Stomach smooth muscle (tissue), 2 donors: Measurements from ENCODE around the gene C6orf141.

Experiments
- H3K27ac ChIP-seq: one replicate; pipeline ENCODE4 v1.7.0; 2013; ENCODE audit warnings: mild to moderate bottlenecking, low read length, inconsistent platforms
- H3K27me3 ChIP-seq, 2 donors: one replicate each; pipeline ENCODE4 v1.7.0; 2013; ENCODE audit warnings: low read length in 2 of 2; ENCODE audit not compliant: insufficient read depth in 2 of 2, control insufficient read depth in 1 of 2
- H3K36me3 ChIP-seq, 2 donors: one replicate each; pipeline ENCODE4 v1.7.0; 2013; ENCODE audit warnings: low read length in 2 of 2; ENCODE audit not compliant: control insufficient read depth in 2 of 2, insufficient read depth in 2 of 2
- H3K4me1 ChIP-seq: one replicate; pipeline ENCODE4 v1.7.0; 2013; ENCODE audit warnings: low read length; ENCODE audit not compliant: control insufficient read depth, insufficient read depth
- H3K4me3 ChIP-seq, 2 donors: one replicate each; pipeline ENCODE4 v1.7.0; 2013; ENCODE audit warnings: low read length in 2 of 2
- H3K9ac ChIP-seq, 2 donors: one replicate each; pipeline ENCODE4 v1.7.0; 2013; ENCODE audit warnings: low read length in 2 of 2, mild to moderate bottlenecking in 1 of 2
- H3K9me3 ChIP-seq, 2 donors: one replicate each; pipeline ENCODE4 v1.7.0; 2013; ENCODE audit warnings: low read length in 2 of 2; ENCODE audit not compliant: control insufficient read depth in 2 of 2
- donor health status: healthy.
- donor health status: Pancreatic carcinoma.

Gene C6orf141

GRCh38 chr6:49540614-49541013 is 9.9 kb upstream of the C6orf141 start:
- Histone ChIP-seq H3K9ac (no peak overlapping the region), H3K36me3 (no peaks in the 10 kb centered on the region), H3K27me3 (no peaks in the 10 kb centered on the region), H3K27ac (no peak overlapping the region), H3K4me1 (no peaks in the 10 kb centered on the region), H3K4me3 (no peak overlapping the region), H3K9me3 (no peaks in the 10 kb centered on the region)

DNA sequence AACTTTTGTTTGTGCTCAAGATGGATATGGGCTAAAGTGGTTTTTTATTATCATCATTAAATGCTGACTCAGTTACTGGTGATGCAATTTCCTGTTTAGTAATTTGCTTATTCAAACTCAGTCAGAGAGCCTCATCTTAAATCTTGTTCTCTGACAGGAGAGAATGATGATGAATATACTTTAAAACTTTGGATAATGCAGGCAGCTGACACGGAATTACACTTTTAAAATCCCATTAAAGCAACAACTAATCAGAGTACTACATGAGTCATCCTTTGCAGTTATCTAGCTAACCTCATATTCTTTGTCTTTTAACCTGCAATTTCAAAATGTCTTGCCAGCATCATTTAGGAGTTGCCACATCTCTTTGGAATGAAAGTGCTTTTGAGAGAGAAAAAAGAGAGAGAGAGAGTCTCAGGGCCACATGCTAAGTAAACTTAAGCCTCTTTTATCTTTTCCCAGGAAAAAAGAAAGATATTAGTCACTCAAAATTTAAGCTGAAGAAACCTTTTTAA is 9.2 kb upstream of the C6orf141 start:
- Histone ChIP-seq H3K36me3 (no peaks in the 10 kb centered on the region), H3K9me3 (no peaks in the 10 kb centered on the region), H3K27ac (no peak overlapping the region)

DNA sequence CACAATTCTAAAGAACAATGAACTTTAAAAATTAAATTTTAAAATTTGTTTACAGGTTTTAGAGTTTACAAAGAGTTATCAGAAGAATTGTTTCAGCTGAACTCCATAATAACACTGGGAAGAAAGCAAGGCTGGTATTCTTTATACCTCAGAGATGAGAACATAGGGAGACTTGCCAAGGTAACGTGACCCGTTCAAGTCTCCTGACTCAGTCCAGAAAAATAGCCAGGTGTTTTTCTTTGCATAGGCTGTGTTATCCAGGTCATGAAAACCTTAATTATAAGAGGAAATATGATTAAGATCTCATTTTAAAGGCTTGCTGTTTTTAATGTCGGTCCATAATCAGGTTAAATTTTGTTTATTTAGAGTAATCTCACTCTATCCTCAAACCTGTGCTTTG is 8.5 kb upstream of the C6orf141 start:
- H3K27me3 ChIP-seq, result no peaks in the 10 kb centered on the region
- H3K9me3 ChIP-seq, result no peaks in the 10 kb centered on the region
- no peak overlapping the region for H3K27ac ChIP-seq
- no peak overlapping the region for H3K4me3 ChIP-seq
- H3K36me3 ChIP-seq, result no peaks in the 10 kb centered on the region
- H3K9ac ChIP-seq, result no peak overlapping the region
- no peaks in the 10 kb centered on the region for H3K4me1 ChIP-seq

More for the DNA sequence above, 9.2 kb upstream of the C6orf141 start:
- H3K27me3 ChIP-seq, result no peaks in the 10 kb centered on the region
- H3K9ac ChIP-seq, result no peak overlapping the region
- no peak overlapping the region for H3K4me3 ChIP-seq
- H3K4me1 ChIP-seq, result no peaks in the 10 kb centered on the region

DNA sequence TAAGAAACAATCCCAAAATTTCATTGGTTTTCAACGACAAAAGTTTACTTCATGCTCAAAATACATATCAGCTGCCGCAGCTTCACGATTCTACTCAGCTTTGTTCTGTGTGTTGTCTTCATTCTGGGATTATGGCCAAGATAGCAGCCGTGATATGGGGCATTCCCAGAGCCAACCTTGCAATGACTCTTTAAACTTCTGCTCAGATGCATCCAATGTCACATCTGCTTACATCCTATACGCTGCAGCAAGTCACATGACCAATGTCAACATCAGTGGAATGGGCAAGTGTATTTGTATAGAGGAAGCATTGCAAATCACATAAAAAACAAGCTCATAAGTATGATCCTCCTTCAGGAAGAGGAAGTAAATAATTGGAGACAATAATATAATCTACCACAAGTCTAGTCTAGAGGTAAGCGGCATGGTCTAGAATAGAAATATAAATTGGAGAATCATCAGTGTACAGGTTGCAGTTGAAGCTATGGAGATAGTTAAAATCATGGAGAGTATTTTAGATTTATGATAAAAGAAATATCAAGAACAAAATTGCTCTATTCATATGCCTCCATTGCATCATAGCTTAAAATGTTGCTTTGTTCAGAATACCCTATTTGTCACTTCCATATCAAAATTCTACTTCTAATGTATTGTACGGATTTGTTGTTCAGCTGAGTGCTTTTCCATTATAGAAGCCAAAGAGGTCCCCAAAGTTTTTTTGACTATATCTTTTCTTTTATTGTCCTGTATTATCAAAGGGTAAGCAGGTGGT is 7.2 kb upstream of the C6orf141 start:
- Histone ChIP-seq H3K9me3 (no peaks in the 10 kb centered on the region), H3K4me3 (no peak overlapping the region), H3K36me3 (no peaks in the 10 kb centered on the region), H3K27me3 (no peaks in the 10 kb centered on the region), H3K27ac (no peak overlapping the region), H3K9ac (no peak overlapping the region), H3K4me1 (no peaks in the 10 kb centered on the region)

DNA sequence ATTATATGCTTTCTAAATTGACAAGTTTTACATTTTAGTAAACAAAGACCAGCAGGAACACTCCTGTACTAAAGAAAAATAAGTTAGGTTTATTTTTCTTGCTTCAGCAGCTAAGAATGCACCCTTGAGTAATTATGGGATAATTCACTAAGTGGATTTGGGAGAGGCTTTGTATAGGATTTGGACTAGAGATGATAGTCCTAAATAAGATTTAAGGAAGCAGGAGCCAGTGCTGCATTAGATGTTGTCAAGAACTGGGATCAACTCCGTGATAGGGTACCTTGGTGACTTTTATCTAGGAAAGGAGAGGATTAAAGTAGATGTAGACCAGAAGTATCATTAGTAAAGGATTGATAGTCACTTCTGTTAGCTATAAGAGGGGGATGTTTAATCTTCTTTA is 4.1 kb upstream of the C6orf141 start:
- H3K4me3 ChIP-seq, result no peak overlapping the region
- H3K27me3 ChIP-seq, result peaks cover 14 to 15% of the 10 kb centered on the region in 2 donors
- H3K9ac ChIP-seq, result no peak overlapping the region
- no peaks in the 10 kb centered on the region for H3K9me3 ChIP-seq
- no peak overlapping the region for H3K27ac ChIP-seq
- peaks cover 11% of the 10 kb centered on the region for H3K4me1 ChIP-seq
- no peaks in the 10 kb centered on the region for H3K36me3 ChIP-seq

- Histone ChIP-seq H3K9ac (no peak overlapping the region), H3K4me3 (no peak overlapping the region), H3K4me1 (peaks cover 13% of the 10 kb centered on the region), H3K27ac (no peak overlapping the region), H3K27me3 (peaks cover 17 to 27% of the 10 kb centered on the region in 2 donors), H3K36me3 (no peaks in the 10 kb centered on the region), H3K9me3 (no peaks in the 10 kb centered on the region)
Observed at GRCh38 chr6:49548613-49549304, 1.7 kb upstream of the C6orf141 start.

DNA sequence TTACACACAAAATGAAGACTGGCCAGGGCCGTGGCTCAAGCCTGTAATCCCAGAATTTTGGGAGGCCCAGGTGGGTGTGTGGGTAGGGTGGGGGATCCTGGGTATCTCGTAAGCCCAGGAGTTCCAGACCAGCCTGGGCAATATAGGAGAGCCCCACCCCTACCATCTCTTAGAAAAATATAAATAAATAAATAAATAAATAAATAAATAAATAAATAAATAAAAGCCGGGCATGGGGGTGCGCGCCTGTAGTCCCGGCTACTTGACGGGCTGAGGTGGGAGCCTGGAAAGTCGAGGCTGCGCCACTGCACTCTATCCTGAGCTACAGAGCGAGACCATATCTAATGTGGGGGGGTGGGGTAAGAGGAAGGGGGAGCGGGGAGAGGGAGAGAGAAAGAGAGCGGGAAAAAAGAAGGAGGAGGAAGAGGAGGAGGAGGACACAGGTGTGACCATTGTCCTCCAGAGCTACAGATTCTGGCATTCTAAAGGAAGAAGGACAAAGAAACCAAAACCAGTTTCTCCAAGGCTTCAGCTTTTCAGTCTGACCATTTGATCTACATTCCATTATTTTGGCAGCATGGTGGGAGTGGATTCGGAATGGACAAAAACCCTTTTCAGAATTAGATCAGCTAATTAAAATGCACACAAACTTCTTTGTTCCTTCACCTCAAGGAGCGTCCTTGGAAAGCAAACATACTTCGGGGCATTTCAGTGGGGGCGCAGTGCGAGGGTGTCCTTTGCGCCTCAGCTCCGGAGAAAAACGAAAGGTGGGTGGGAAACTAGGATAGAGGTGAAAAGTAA is 577 bp upstream of the C6orf141 start:
- no peaks in the 10 kb centered on the region for H3K9me3 ChIP-seq
- peaks cover 13% of the 10 kb centered on the region for H3K4me1 ChIP-seq
- no peak overlapping the region for H3K9ac ChIP-seq
- H3K4me3 ChIP-seq, result peak overlapping the region; percentile 45 to 73
- no peaks in the 10 kb centered on the region for H3K36me3 ChIP-seq
- H3K27me3 ChIP-seq, result peaks cover 17 to 27% of the 10 kb centered on the region in 2 donors
- no peak overlapping the region for H3K27ac ChIP-seq

GRCh38 chr6:49551078-49551865 is 804 bp downstream of the C6orf141 start:
- Histone ChIP-seq H3K4me3 (peak overlapping the region; percentile 70 to 73), H3K27me3 (peaks cover 17 to 27% of the 10 kb centered on the region in 2 donors), H3K9me3 (no peaks in the 10 kb centered on the region), H3K36me3 (no peaks in the 10 kb centered on the region), H3K27ac (no peak overlapping the region), H3K9ac (peak overlapping the region in 1 of 2 donors; percentile 6), H3K4me1 (peaks cover 13% of the 10 kb centered on the region)

GRCh38 chr6:49551866-49552129 is 1.3 kb downstream of the C6orf141 start:
- no peak overlapping the region for H3K9ac ChIP-seq

DNA sequence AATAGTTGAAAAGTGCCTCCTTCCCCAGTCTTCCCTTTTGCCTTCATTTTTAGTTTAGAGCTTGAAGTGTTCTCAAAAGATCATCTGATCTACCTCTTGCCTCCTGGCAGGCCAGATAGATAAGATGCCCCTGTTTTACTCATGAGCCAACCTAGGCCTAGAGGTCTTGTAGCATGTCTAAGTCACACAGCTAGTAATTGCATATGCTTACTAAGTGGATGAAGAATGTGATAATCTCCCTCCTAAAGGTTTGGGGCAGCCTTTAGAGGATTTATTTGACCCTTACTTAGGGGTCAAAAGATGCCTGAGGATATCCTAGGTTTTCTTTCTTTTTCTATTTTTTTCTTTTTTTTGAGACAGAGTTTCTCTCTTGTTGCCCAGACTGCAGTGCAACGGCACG is 2.1 kb downstream of the C6orf141 start:
- no peak overlapping the region for H3K9ac ChIP-seq
- H3K27me3 ChIP-seq, result peaks cover 17 to 27% of the 10 kb centered on the region in 2 donors
- no peak overlapping the region for H3K27ac ChIP-seq
- H3K9me3 ChIP-seq, result no peaks in the 10 kb centered on the region
- no peaks in the 10 kb centered on the region for H3K36me3 ChIP-seq
- no peak overlapping the region for H3K4me3 ChIP-seq
- peaks cover 13% of the 10 kb centered on the region for H3K4me1 ChIP-seq

More at GRCh38 chr6:49551866-49552129, 1.3 kb downstream of the C6orf141 start:
- peak overlapping the region; percentile 70 to 73 for H3K4me3 ChIP-seq
- H3K27me3 ChIP-seq, result peaks cover 17 to 27% of the 10 kb centered on the region in 2 donors
- no peak overlapping the region for H3K27ac ChIP-seq
- H3K4me1 ChIP-seq, result peaks cover 13% of the 10 kb centered on the region
- H3K36me3 ChIP-seq, result no peaks in the 10 kb centered on the region
- H3K9me3 ChIP-seq, result no peaks in the 10 kb centered on the region
